ENCODE results near the gene CENPT. TPM values are rescaled to one million over a fixed set of nuclear protein-coding genes. Genes with fewer than 3 reads are reported as not detected.

The CENPT gene
- total and polyA plus RNA-seq, 2 of the 13 experiments (the other 11 are each of a cell fraction or from before 2014, with no cell fraction given) = 40.9 to 43.3 TPM

DNA sequence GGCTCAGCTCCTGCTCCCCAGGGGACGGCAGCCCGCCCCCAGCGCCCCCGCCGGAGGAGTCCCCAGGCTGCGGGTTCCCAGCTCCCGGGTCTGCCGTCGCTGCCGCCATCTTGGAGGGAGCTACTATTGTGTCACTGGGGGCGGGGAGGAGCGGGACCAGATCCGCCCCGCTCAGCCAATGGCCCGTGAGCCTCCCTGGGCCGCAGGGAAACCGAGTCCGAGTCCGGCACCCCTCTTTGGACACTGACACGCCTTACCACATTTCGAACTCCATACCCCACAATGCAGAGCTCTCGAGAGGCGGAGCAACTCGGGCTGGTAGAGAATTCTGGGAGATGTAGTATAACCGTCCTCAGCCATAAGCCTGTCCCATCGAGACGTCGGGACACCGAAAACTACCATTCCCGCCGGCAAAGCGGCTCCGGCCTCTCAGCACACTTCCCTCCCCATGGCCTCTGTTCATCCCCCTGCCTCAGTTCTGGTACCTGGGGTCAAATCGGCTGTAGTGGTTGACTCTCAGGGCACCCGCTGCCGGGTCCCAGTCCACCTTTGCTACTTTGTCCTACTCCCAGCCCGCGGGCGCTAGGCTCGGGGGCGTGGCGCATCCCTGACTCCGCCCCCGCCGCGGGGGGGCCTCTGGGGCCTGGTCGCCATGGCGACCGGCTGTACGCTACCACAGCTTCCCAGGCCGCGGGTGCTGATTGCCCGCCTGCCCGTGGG lies 40.9 kb downstream of the CENPT start, which contains the start of the genes RANBP10 and TSNAXIP1 (continued):
- TF ChIP-seq, protein P1, sequence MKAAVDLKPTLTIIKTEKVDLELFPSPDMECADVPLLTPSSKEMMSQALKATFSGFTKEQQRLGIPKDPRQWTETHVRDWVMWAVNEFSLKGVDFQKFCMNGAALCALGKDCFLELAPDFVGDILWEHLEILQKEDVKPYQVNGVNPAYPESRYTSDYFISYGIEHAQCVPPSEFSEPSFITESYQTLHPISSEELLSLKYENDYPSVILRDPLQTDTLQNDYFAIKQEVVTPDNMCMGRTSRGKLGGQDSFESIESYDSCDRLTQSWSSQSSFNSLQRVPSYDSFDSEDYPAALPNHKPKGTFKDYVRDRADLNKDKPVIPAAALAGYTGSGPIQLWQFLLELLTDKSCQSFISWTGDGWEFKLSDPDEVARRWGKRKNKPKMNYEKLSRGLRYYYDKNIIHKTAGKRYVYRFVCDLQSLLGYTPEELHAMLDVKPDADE (CRISPR knock-in tag; IDR thresholded peaks at IDR 0.05) = no peak
- TF ChIP-seq ZNF143 (CRISPR knock-in tag; IDR thresholded peaks at IDR 0.05) = peak; percentile 98
- no peak for TF ChIP-seq GATAD2A (CRISPR knock-in tag; IDR thresholded peaks at IDR 0.05)
- peak; percentile 1; the same call in 1 of the 2 replicates for TF ChIP-seq FOXO1 (CRISPR knock-in tag; IDR thresholded peaks at IDR 0.05)
- peak; percentile 89 for TF ChIP-seq TBP (CRISPR knock-in tag; IDR thresholded peaks at IDR 0.05)
- no peak for TF ChIP-seq MAFF (IDR thresholded peaks at IDR 0.05; ENCODE audit: low read depth, low read length)
- no peak for TF ChIP-seq NR2F6 (IDR thresholded peaks at IDR 0.05)
- TF ChIP-seq NR2F6 (CRISPR knock-in tag; IDR thresholded peaks at IDR 0.05) = peak; percentile 24
- TF ChIP-seq, protein P2, sequence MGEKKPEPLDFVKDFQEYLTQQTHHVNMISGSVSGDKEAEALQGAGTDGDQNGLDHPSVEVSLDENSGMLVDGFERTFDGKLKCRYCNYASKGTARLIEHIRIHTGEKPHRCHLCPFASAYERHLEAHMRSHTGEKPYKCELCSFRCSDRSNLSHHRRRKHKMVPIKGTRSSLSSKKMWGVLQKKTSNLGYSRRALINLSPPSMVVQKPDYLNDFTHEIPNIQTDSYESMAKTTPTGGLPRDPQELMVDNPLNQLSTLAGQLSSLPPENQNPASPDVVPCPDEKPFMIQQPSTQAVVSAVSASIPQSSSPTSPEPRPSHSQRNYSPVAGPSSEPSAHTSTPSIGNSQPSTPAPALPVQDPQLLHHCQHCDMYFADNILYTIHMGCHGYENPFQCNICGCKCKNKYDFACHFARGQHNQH (CRISPR knock-in tag; IDR thresholded peaks at IDR 0.05) = peak; percentile 18; the same call in 1 of the 2 replicates
- no peak; the same call in 1 of the 2 replicates for TF ChIP-seq ZNF383 (CRISPR knock-in tag; IDR thresholded peaks at IDR 0.05; ENCODE audit: borderline replicate concordance)
- TF ChIP-seq, protein P3, sequence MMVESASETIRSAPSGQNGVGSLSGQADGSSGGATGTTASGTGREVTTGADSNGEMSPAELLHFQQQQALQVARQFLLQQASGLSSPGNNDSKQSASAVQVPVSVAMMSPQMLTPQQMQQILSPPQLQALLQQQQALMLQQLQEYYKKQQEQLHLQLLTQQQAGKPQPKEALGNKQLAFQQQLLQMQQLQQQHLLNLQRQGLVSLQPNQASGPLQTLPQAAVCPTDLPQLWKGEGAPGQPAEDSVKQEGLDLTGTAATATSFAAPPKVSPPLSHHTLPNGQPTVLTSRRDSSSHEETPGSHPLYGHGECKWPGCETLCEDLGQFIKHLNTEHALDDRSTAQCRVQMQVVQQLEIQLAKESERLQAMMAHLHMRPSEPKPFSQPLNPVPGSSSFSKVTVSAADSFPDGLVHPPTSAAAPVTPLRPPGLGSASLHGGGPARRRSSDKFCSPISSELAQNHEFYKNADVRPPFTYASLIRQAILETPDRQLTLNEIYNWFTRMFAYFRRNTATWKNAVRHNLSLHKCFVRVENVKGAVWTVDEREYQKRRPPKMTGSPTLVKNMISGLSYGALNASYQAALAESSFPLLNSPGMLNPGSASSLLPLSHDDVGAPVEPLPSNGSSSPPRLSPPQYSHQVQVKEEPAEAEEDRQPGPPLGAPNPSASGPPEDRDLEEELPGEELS (CRISPR knock-in tag; IDR thresholded peaks at IDR 0.05) = peak; percentile 2; the same call in 1 of the 2 replicates
- TF ChIP-seq, protein P4, sequence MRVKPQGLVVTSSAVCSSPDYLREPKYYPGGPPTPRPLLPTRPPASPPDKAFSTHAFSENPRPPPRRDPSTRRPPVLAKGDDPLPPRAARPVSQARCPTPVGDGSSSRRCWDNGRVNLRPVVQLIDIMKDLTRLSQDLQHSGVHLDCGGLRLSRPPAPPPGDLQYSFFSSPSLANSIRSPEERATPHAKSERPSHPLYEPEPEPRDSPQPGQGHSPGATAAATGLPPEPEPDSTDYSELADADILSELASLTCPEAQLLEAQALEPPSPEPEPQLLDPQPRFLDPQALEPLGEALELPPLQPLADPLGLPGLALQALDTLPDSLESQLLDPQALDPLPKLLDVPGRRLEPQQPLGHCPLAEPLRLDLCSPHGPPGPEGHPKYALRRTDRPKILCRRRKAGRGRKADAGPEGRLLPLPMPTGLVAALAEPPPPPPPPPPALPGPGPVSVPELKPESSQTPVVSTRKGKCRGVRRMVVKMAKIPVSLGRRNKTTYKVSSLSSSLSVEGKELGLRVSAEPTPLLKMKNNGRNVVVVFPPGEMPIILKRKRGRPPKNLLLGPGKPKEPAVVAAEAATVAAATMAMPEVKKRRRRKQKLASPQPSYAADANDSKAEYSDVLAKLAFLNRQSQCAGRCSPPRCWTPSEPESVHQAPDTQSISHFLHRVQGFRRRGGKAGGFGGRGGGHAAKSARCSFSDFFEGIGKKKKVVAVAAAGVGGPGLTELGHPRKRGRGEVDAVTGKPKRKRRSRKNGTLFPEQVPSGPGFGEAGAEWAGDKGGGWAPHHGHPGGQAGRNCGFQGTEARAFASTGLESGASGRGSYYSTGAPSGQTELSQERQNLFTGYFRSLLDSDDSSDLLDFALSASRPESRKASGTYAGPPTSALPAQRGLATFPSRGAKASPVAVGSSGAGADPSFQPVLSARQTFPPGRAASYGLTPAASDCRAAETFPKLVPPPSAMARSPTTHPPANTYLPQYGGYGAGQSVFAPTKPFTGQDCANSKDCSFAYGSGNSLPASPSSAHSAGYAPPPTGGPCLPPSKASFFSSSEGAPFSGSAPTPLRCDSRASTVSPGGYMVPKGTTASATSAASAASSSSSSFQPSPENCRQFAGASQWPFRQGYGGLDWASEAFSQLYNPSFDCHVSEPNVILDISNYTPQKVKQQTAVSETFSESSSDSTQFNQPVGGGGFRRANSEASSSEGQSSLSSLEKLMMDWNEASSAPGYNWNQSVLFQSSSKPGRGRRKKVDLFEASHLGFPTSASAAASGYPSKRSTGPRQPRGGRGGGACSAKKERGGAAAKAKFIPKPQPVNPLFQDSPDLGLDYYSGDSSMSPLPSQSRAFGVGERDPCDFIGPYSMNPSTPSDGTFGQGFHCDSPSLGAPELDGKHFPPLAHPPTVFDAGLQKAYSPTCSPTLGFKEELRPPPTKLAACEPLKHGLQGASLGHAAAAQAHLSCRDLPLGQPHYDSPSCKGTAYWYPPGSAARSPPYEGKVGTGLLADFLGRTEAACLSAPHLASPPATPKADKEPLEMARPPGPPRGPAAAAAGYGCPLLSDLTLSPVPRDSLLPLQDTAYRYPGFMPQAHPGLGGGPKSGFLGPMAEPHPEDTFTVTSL (CRISPR knock-in tag; IDR thresholded peaks at IDR 0.05; ENCODE audit: borderline replicate concordance) = no peak; the same call in 1 of the 2 replicates
- TF ChIP-seq THYN1 (CRISPR knock-in tag; IDR thresholded peaks at IDR 0.05; ENCODE audit: borderline replicate concordance, low read depth) = no peak
- TF ChIP-seq ZZZ3 (CRISPR knock-in tag; IDR thresholded peaks at IDR 0.05; ENCODE audit: borderline replicate concordance) = peak; percentile 75; the same call in 1 of the 2 replicates
- no peak for TF ChIP-seq ZNF253 (CRISPR knock-in tag; IDR thresholded peaks at IDR 0.05; ENCODE audit: borderline replicate concordance)
- TF ChIP-seq NRL (CRISPR knock-in tag; IDR thresholded peaks at IDR 0.05; ENCODE audit: borderline replicate concordance) = peak; percentile 7
- TF ChIP-seq, protein P5, sequence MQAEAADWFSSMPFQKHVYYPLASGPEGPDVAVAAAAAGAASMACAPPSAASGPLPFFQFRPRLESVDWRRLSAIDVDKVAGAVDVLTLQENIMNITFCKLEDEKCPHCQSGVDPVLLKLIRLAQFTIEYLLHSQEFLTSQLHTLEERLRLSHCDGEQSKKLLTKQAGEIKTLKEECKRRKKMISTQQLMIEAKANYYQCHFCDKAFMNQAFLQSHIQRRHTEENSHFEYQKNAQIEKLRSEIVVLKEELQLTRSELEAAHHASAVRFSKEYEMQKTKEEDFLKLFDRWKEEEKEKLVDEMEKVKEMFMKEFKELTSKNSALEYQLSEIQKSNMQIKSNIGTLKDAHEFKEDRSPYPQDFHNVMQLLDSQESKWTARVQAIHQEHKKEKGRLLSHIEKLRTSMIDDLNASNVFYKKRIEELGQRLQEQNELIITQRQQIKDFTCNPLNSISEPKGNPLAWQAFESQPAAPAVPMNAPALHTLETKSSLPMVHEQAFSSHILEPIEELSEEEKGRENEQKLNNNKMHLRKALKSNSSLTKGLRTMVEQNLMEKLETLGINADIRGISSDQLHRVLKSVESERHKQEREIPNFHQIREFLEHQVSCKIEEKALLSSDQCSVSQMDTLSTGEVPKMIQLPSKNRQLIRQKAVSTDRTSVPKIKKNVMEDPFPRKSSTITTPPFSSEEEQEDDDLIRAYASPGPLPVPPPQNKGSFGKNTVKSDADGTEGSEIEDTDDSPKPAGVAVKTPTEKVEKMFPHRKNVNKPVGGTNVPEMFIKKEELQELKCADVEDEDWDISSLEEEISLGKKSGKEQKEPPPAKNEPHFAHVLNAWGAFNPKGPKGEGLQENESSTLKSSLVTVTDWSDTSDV (CRISPR knock-in tag; IDR thresholded peaks at IDR 0.05) = no peak
